Mesothelial cell of epicardium (in vitro differentiated cells): ENCODE measurements around the gene SMAD3. TPM values are rescaled to one million over a fixed set of nuclear protein-coding genes. Genes with fewer than 3 reads are reported as not detected.

Experiments used
- DNase-seq, 2 experiments: peaks; one replicate each; pipeline ENCODE4 v3.0.0; 2021; ENCODE audit warnings: low spot score in 2 of 2; ENCODE audit not compliant: unreplicated experiment in 2 of 2
- H3K27ac Mint-ChIP-seq: 2 replicates; pipeline ENCODE4 v1.8.0; 2021; ENCODE audit warnings: mixed read lengths
- H3K27me3 Mint-ChIP-seq: 2 replicates; pipeline ENCODE4 v1.8.0; 2021; ENCODE audit warnings: low read depth, mixed read lengths
- H3K36me3 Mint-ChIP-seq: 2 replicates; pipeline ENCODE4 v1.8.0; 2021; ENCODE audit warnings: mixed read lengths
- H3K4me1 Mint-ChIP-seq: 2 replicates; pipeline ENCODE4 v1.8.0; 2021; ENCODE audit warnings: mixed read lengths
- H3K4me3 Mint-ChIP-seq: 2 replicates; pipeline ENCODE4 v1.8.0; 2021; ENCODE audit warnings: mild to moderate bottlenecking, moderate library complexity, mixed read lengths
- H3K9me3 Mint-ChIP-seq: 2 replicates; pipeline ENCODE4 v1.8.0; 2021; ENCODE audit warnings: mixed read lengths
- total RNA-seq: library from RNA; stranded (reverse); gene quantifications from 3 replicates; pipeline ENCODE4 v1.2.1, GENCODE V29; 2021
- TF ChIP-seq, protein P1 (sequence below): fragments of 200-600 bp; sonication (generic); IDR thresholded peaks from one replicate; pipeline ENCODE4 v1.5.0; 2021; ENCODE audit warnings: antibody characterized with exemption; ENCODE audit not compliant: unreplicated experiment

The SMAD3 gene
- total RNA-seq, 1 donor from 2014 or later: 96.2 TPM

GRCh38 chr15:67161412-67161811, 96.0 kb downstream of the SMAD3 start:
- Mint-ChIP-seq H3K36me3 (peaks cover 12% of the 10 kb centered on the region), H3K27me3 (no peaks in the 10 kb centered on the region), H3K4me1 (peaks cover 8% of the 10 kb centered on the region), H3K9me3 (peaks cover under 1% of the 10 kb centered on the region), H3K27ac (no peak overlapping the region), H3K4me3 (no peak overlapping the region)
- no peak for DNase-seq
- TF ChIP-seq, protein P1, sequence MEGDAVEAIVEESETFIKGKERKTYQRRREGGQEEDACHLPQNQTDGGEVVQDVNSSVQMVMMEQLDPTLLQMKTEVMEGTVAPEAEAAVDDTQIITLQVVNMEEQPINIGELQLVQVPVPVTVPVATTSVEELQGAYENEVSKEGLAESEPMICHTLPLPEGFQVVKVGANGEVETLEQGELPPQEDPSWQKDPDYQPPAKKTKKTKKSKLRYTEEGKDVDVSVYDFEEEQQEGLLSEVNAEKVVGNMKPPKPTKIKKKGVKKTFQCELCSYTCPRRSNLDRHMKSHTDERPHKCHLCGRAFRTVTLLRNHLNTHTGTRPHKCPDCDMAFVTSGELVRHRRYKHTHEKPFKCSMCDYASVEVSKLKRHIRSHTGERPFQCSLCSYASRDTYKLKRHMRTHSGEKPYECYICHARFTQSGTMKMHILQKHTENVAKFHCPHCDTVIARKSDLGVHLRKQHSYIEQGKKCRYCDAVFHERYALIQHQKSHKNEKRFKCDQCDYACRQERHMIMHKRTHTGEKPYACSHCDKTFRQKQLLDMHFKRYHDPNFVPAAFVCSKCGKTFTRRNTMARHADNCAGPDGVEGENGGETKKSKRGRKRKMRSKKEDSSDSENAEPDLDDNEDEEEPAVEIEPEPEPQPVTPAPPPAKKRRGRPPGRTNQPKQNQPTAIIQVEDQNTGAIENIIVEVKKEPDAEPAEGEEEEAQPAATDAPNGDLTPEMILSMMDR: no peak

GRCh38 chr15:67161881-67162280, 96.5 kb downstream of the SMAD3 start:
- H3K9me3 Mint-ChIP-seq: no peaks in the 10 kb centered on the region
- no peak for DNase-seq
- TF ChIP-seq, protein P1: no peak
- no peaks in the 10 kb centered on the region for H3K27me3 Mint-ChIP-seq
- H3K27ac Mint-ChIP-seq: no peak overlapping the region
- no peak overlapping the region for H3K4me3 Mint-ChIP-seq
- H3K4me1 Mint-ChIP-seq: peaks cover 10% of the 10 kb centered on the region
- peaks cover 15% of the 10 kb centered on the region for H3K36me3 Mint-ChIP-seq

DNA sequence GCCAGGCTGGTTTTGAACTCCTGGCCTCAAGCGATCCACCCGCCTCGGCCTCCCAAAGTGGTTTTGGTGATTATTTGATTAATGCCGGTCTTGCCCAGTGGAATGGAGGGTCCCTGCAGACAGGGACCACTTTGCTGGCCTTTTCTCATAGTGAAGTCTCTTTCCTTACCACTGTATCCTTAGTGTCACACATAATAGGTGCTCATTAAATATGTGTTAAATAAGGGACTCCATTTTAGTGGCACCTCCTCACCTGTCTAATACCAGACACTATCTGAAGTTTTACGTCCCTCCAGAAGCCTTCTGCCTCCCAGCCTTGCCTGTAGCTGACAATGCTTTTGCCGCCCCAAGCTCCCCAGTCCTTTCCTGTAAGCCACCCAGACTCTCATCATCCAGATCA, 97.8 kb downstream of the SMAD3 start:
- peaks cover 13% of the 10 kb centered on the region for H3K4me1 Mint-ChIP-seq
- no peak overlapping the region for H3K4me3 Mint-ChIP-seq
- H3K27ac Mint-ChIP-seq: no peak overlapping the region
- no peaks in the 10 kb centered on the region for H3K27me3 Mint-ChIP-seq
- no peak for DNase-seq
- TF ChIP-seq, protein P1: no peak
- no peaks in the 10 kb centered on the region for H3K9me3 Mint-ChIP-seq
- H3K36me3 Mint-ChIP-seq: peaks cover 21% of the 10 kb centered on the region

DNA sequence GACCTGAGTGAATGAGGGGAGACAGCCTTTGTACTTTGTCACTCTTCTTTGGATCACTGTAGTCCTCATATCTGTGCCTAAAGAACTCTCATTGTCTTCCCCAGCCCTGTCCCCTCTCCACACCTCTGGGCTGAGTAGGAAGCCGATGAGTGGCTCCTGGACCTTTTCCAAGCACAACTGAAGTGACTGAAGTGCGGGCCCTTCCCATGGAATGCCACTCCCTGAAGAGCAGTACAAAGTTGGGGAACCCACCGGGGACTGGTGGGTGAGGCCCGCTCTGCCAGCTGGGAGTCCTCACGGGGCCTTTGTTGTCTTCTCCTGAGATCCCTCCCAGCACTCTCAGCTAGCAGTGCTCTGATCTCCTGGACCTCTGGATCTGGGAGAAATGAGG, 99.0 kb downstream of the SMAD3 start:
- no peak overlapping the region for H3K4me3 Mint-ChIP-seq
- peaks cover 18% of the 10 kb centered on the region for H3K4me1 Mint-ChIP-seq
- H3K27ac Mint-ChIP-seq: peak overlapping the region; percentile 39
- no peaks in the 10 kb centered on the region for H3K27me3 Mint-ChIP-seq
- no peaks in the 10 kb centered on the region for H3K9me3 Mint-ChIP-seq
- TF ChIP-seq, protein P1: no peak
- DNase-seq: no peak
- peaks cover 23% of the 10 kb centered on the region for H3K36me3 Mint-ChIP-seq

DNA sequence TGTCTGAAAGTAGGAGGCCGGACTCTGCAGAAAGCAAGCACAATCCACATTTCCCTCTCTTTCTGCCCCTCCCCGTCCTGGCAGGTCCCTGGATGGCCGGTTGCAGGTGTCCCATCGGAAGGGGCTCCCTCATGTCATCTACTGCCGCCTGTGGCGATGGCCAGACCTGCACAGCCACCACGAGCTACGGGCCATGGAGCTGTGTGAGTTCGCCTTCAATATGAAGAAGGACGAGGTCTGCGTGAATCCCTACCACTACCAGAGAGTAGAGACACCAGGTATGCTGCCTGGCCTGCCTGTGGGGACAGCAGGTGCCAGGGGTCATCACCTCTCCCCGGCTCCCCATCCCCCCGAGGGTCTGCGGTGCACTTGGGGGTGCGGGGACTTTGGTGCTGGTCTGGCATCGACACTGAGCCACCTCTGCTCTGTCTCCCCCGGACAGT, 99.4 kb downstream of the SMAD3 start:
- no peaks in the 10 kb centered on the region for H3K9me3 Mint-ChIP-seq
- H3K27me3 Mint-ChIP-seq: no peaks in the 10 kb centered on the region
- TF ChIP-seq, protein P1: no peak
- H3K27ac Mint-ChIP-seq: peak overlapping the region; percentile 39
- peaks cover 20% of the 10 kb centered on the region for H3K4me1 Mint-ChIP-seq
- H3K4me3 Mint-ChIP-seq: no peak overlapping the region
- peaks cover 24% of the 10 kb centered on the region for H3K36me3 Mint-ChIP-seq
- DNase-seq: no peak
